T-helper 2 cell treated with Interferon-gamma antibody and Interleukin-4, amounts not matched to agents 5 μg/mL and 100 μg/mL, for 36 hours (primary cell): ENCODE data around the gene SH3GL1.
A peak's percentile ranks its signal among the peaks of the same experiment; 100 is the strongest.
"Not testable (repeated sequence)": the region's sequence is repeated elsewhere in the genome, so short reads cannot be mapped to it uniquely, and the experiment has no call there.

Source experiments
- DNase-seq: peaks from one replicate; pipeline ENCODE4 v3.0.0; 2021; ENCODE audit warnings: low spot score
- H3K27ac Mint-ChIP-seq: one replicate; pipeline ENCODE4 v1.8.0; 2021; ENCODE audit warnings: mild to moderate bottlenecking, mixed read lengths
- H3K27me3 Mint-ChIP-seq: one replicate; pipeline ENCODE4 v1.8.0; 2021; ENCODE audit warnings: low read depth, mixed read lengths
- H3K36me3 Mint-ChIP-seq: one replicate; pipeline ENCODE4 v1.8.0; 2021; ENCODE audit warnings: low read depth, mixed read lengths
- H3K4me1 Mint-ChIP-seq: one replicate; pipeline ENCODE4 v1.8.0; 2021; ENCODE audit warnings: low read depth, mixed read lengths
- H3K4me3 Mint-ChIP-seq: one replicate; pipeline ENCODE4 v1.8.0; 2022; ENCODE audit warnings: mild to moderate bottlenecking, moderate library complexity, mixed read lengths
- H3K9me3 Mint-ChIP-seq: one replicate; pipeline ENCODE4 v1.8.0; 2021; ENCODE audit warnings: mixed read lengths

The SH3GL1 gene

GRCh38 chr19:4347521-4347920 lies 52.8 kb downstream of the SH3GL1 start:
- H3K4me3 Mint-ChIP-seq, result no peak overlapping the region
- H3K9me3 Mint-ChIP-seq, result no peaks in the 10 kb centered on the region
- H3K36me3 Mint-ChIP-seq, result peaks cover 12% of the 10 kb centered on the region
- no peak for DNase-seq
- H3K27ac Mint-ChIP-seq, result no peak overlapping the region
- no peaks in the 10 kb centered on the region for H3K27me3 Mint-ChIP-seq
- H3K4me1 Mint-ChIP-seq, result peaks cover 6% of the 10 kb centered on the region

- no peaks in the 10 kb centered on the region for H3K9me3 Mint-ChIP-seq
- peaks cover 9% of the 10 kb centered on the region for H3K4me1 Mint-ChIP-seq
- H3K27ac Mint-ChIP-seq, result no peak overlapping the region
- no peak for DNase-seq
- H3K27me3 Mint-ChIP-seq, result no peaks in the 10 kb centered on the region
- no peak overlapping the region for H3K4me3 Mint-ChIP-seq
- peaks cover 12% of the 10 kb centered on the region for H3K36me3 Mint-ChIP-seq
These were observed 54.3 kb downstream of the SH3GL1 start for GRCh38 chr19:4346020-4346383.

GRCh38 chr19:4345342-4346019 lies 54.9 kb downstream of the SH3GL1 start:
- H3K27ac Mint-ChIP-seq, result no peak overlapping the region
- no peaks in the 10 kb centered on the region for H3K27me3 Mint-ChIP-seq
- H3K4me1 Mint-ChIP-seq, result peaks cover 9% of the 10 kb centered on the region
- H3K9me3 Mint-ChIP-seq, result no peaks in the 10 kb centered on the region
- DNase-seq, result no peak
- H3K4me3 Mint-ChIP-seq, result peak overlapping the region; percentile 46
- peaks cover 12% of the 10 kb centered on the region for H3K36me3 Mint-ChIP-seq

GRCh38 chr19:4343370-4344307 lies 56.7 kb downstream of the SH3GL1 start, which contains the start of gene MPND:
Gene MPND, plus strand, starts transcription at chr19:4343562. Its CDS starts 32 bp downstream, at chr19:4343594.
- H3K4me1 Mint-ChIP-seq, result peaks cover 10% of the 10 kb centered on the region
- H3K4me3 Mint-ChIP-seq, result peak within 1 kb of the TSS; percentile 93
- DNase-seq, result peak; percentile 95
- no peaks in the 10 kb centered on the region for H3K9me3 Mint-ChIP-seq
- no peaks in the 10 kb centered on the region for H3K27me3 Mint-ChIP-seq
- peak within 1 kb of the TSS; percentile 91 for H3K27ac Mint-ChIP-seq
- peaks cover 8% of the 10 kb centered on the region for H3K36me3 Mint-ChIP-seq

- no peaks in the 10 kb centered on the region for H3K9me3 Mint-ChIP-seq
- H3K27ac Mint-ChIP-seq, result peak overlapping the region; percentile 91
- H3K4me1 Mint-ChIP-seq, result peaks cover 17% of the 10 kb centered on the region
These were observed 57.6 kb downstream of the SH3GL1 start for GRCh38 chr19:4342615-4343369.

DNA sequence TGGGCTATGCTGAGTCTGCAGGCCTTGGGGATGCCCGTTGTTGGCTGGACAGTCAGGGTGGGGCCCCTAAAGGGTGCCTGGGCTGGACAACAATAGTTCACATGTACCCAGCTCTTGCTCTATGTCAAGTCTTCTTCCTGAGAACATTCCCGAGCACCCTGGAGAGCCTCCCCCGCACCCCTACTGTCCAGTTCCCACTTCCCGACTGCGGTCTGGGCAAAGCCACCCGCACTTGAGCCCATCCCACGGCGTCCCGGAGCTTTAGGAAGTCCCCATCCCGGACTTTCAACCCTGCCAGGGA lies 58.1 kb downstream of the SH3GL1 start:
- Mint-ChIP-seq H3K36me3 (peaks cover 6% of the 10 kb centered on the region), H3K27me3 (no peaks in the 10 kb centered on the region), H3K4me1 (peaks cover 18% of the 10 kb centered on the region), H3K27ac (peak overlapping the region; percentile 91), H3K4me3 (peak overlapping the region; percentile 93), H3K9me3 (no peaks in the 10 kb centered on the region)
- no peak for DNase-seq

More at GRCh38 chr19:4342615-4343369, 57.6 kb downstream of the SH3GL1 start:
- H3K27me3 Mint-ChIP-seq, result no peaks in the 10 kb centered on the region
- peak; percentile 94 for DNase-seq
- H3K36me3 Mint-ChIP-seq, result peaks cover 8% of the 10 kb centered on the region
- peak overlapping the region; percentile 93 for H3K4me3 Mint-ChIP-seq

DNA sequence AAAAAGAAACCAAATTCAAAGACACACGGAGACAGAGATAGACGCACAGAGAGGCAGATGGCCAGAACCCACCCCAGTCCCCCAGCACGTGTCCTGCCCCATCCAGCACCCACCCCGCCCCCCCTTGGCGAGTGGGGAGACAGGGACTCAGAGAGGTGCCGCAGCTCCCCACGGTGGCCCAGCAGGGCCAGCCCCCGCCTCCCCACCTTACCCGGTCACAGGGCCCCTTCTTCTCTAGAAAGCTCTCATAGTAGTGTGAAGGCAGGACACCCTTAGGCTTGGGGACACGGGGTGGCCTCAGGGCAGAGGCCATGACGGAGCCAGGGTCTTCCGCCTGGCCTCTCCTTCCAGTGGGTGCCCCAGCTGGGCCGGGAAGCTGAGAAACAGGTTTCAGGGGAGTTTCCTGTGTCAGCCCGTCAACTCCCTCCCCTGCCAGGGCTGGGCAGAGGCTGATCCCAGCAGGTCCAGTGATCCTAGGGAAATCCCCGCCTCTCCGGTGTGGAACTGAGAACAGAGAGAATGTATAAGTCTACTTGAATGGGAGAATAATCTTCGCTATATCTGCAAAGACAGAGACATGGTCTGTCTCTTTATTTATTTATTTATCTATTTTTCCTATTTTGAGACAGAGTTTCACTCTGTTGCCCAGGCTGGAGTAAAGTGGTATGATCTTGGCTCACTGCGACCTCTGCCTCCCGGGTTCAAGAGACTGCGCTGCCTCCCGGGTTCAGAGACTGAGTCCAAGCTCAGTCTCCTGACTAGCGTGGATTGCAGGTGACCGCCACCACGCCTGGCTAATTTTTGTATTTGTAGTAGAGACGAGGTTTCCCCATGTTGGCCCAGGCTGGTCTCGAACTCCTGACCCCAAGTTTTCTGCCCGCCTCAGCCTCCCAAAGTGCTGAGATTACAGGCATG lies 61.6 kb downstream of the SH3GL1 start, which contains the start of gene STAP2:
STAP2 (minus strand) TSS at position 387 of the 915 bp plus-strand sequence; CDS start at position 313, 74 bp downstream.
- H3K9me3 Mint-ChIP-seq, result peaks cover 13% of the 10 kb centered on the region
- peak within 1 kb of the TSS; percentile 88 for H3K4me3 Mint-ChIP-seq
- H3K27me3 Mint-ChIP-seq, result no peaks in the 10 kb centered on the region
- peaks cover 12% of the 10 kb centered on the region for H3K4me1 Mint-ChIP-seq
- peaks cover 16% of the 10 kb centered on the region for H3K36me3 Mint-ChIP-seq
- H3K27ac Mint-ChIP-seq, result peak within 1 kb of the TSS; percentile 92
- no peak for DNase-seq

GRCh38 chr19:4337906-4338440 lies 62.4 kb downstream of the SH3GL1 start:
- no peaks in the 10 kb centered on the region for H3K27me3 Mint-ChIP-seq
- no peak for DNase-seq
- peaks cover 12% of the 10 kb centered on the region for H3K4me1 Mint-ChIP-seq
- peaks cover 16% of the 10 kb centered on the region for H3K36me3 Mint-ChIP-seq
- H3K9me3 Mint-ChIP-seq, result peaks cover 13% of the 10 kb centered on the region
- peak overlapping the region; percentile 88 for H3K4me3 Mint-ChIP-seq
- H3K27ac Mint-ChIP-seq, result peak overlapping the region; percentile 92

DNA sequence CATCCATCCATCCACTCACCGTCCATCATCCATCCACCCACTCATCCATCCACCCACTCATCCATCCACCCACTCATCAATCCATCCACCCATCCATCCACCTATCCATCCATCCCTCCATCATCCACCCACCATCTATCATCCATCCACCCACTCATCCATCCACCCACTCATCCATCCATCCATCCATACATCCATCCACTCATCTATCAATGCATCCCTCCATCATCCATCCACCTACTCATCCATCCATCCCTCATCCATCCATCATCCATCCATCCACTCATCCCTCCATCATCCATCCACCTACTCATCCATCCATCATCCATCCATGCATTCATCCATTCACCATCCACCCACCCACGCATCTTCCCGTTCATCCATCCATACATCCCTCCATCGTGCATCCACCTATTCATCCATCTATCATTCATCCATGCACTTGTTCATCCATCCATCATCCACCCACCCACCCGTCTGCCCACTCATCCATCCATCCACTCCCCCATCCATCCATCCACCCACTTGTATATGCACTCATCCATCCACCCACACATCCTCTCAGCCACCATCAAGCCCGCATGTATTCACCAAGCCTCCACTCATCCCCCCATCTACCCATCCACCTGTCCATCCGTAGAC lies 65.3 kb downstream of the SH3GL1 start:
- Mint-ChIP-seq H3K36me3 (peaks cover 16% of the 10 kb centered on the region), H3K4me1 (peaks cover 9% of the 10 kb centered on the region), H3K27ac (no peak overlapping the region), H3K9me3 (peaks cover 13% of the 10 kb centered on the region), H3K4me3 (no peak overlapping the region), H3K27me3 (no peaks in the 10 kb centered on the region)
- no peak for DNase-seq

DNA sequence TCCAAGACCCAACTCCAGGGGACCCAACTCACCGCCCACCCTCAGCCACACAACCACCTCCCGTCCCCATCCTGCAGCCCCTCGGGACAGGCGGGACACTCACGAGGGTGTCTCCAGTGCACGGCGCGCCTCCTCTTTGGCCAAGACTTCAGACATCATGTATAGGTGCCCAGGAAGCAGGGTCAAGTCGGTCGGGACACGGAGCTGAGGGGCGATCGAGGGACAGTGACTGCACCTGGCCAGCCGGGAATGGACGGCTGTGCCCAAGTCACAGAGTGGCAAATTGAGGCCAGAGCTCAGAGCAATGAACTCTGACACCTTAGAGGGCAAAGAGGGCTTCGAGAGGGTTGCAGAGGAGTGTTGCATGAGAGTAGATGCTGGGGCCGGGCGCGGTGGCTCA lies 70.5 kb downstream of the SH3GL1 start:
- Mint-ChIP-seq H3K27ac (no peak overlapping the region), H3K27me3 (peaks cover 9% of the 10 kb centered on the region), H3K4me1 (peaks cover 18% of the 10 kb centered on the region)

DNA sequence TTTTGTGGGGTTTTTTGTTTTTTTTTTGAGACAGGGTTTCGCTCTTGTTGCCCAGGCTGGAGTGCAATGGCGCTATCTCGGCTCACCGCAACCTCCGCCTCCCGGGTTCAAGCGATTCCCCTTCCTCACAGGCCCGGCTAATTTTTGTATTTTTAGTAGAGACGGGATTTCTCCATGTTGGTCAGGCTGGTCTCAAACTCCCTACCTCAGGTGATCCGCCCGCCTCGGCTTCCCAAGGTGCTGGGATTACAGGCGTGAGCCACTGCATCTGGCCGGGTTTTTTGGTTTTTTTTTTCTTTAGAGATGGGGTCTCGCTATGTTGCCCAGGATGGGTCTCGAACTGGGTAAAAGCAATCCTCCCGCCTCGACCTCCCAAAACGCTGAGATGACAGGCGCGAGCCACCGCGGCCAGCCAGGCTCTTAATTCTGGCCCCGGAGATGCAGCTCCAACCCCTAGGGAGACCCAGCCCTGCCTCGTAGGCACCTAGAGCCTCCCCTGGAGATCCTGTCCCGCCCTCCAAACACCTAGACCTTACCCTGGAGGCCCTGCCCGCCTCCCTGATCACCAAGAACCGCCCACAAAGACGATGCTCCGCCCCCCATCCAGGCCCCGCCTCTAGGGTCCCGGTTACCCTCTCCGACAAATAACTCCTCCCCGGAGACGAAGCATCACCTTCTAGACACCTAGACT lies 71.2 kb downstream of the SH3GL1 start:
- not testable (repeated sequence) for H3K36me3 Mint-ChIP-seq, H3K9me3 Mint-ChIP-seq, DNase-seq, H3K27me3 Mint-ChIP-seq
- Mint-ChIP-seq H3K4me1 (peaks cover 18% of the 10 kb centered on the region), H3K27ac (peak overlapping the region; percentile 89), H3K4me3 (peak overlapping the region; percentile 78)

More for the DNA sequence above, 70.5 kb downstream of the SH3GL1 start:
- H3K9me3 Mint-ChIP-seq, result peaks cover 7% of the 10 kb centered on the region
- H3K4me3 Mint-ChIP-seq, result peak overlapping the region; percentile 26
- peaks cover 11% of the 10 kb centered on the region for H3K36me3 Mint-ChIP-seq
- no peak for DNase-seq
